GM23338 (cell line): ENCODE data around the gene GZMB. TPM values are rescaled to one million over a fixed set of nuclear protein-coding genes. Genes with fewer than 3 reads are reported as not detected.

Experiments
- ATAC-seq: fragments of 200-7000 bp; cut with Tn5 transposase; 3 replicates; pipeline ENCODE4 v1.9.1; 2020
- DNase-seq: peaks from one replicate; pipeline ENCODE4 v3.0.0-alpha.2; 2015; ENCODE audit warnings: low spot score
- H2AFZ ChIP-seq: fragments of 200-600 bp; sonication (generic); 2 replicates; pipeline ENCODE4 v1.8.0; 2016; ENCODE audit warnings: antibody characterized with exemption, mild to moderate bottlenecking, moderate library complexity
- H3F3A ChIP-seq: fragments of 200-600 bp; sonication (generic); replicated peaks from 2 replicates; pipeline ENCODE4 v1.8.0; 2017; ENCODE audit warnings: antibody characterized with exemption, mixed run types, low read depth
- H3K27ac ChIP-seq: fragments of 200-600 bp; sonication (generic); 2 replicates; pipeline ENCODE4 v1.6.1; 2016; ENCODE audit warnings: low read depth
- H3K27me3 ChIP-seq: fragments of 200-600 bp; sonication (generic); 2 replicates; pipeline ENCODE4 v1.8.0; 2016; ENCODE audit warnings: mild to moderate bottlenecking, mixed run types, moderate library complexity; ENCODE audit not compliant: insufficient read depth
- H3K36me3 ChIP-seq: fragments of 200-600 bp; sonication (generic); 2 replicates; pipeline ENCODE4 v1.8.0; 2016; ENCODE audit warnings: mild to moderate bottlenecking; ENCODE audit not compliant: insufficient read depth
- H3K4me1 ChIP-seq: fragments of 200-600 bp; sonication (generic); 2 replicates; pipeline ENCODE4 v1.8.0; 2016; ENCODE audit warnings: mild to moderate bottlenecking, moderate library complexity; ENCODE audit not compliant: insufficient read depth
- H3K4me2 ChIP-seq: fragments of 200-600 bp; sonication (generic); 2 replicates; pipeline ENCODE4 v1.7.1; 2017; ENCODE audit warnings: mixed run types
- H3K4me3 ChIP-seq: fragments of 200-600 bp; sonication (generic); 2 replicates; pipeline ENCODE4 v1.6.1; 2016; ENCODE audit warnings: mixed run types
- H3K79me2 ChIP-seq: fragments of 200-600 bp; sonication (generic); replicated peaks from 2 replicates; pipeline ENCODE4 v1.8.0; 2017; ENCODE audit warnings: mild to moderate bottlenecking; ENCODE audit not compliant: insufficient read depth
- H3K9me2 ChIP-seq: fragments of 200-600 bp; sonication (generic); 2 replicates; pipeline ENCODE4 v1.8.0; 2017; ENCODE audit not compliant: insufficient read depth
- H4K20me1 ChIP-seq: fragments of 200-600 bp; sonication (generic); replicated peaks from 2 replicates; pipeline ENCODE4 v1.8.0; 2017; ENCODE audit warnings: mild to moderate bottlenecking; ENCODE audit not compliant: insufficient read depth
- H3K27ac Mint-ChIP-seq: 2 replicates; pipeline ENCODE4 v1.8.0; 2020; ENCODE audit warnings: inconsistent platforms, mild to moderate bottlenecking, moderate library complexity, mixed read lengths
- H3K27me3 Mint-ChIP-seq: 3 replicates; pipeline ENCODE4 v1.8.0; 2022; ENCODE audit warnings: low read depth, mild to moderate bottlenecking, moderate library complexity, mixed read lengths, inconsistent platforms; ENCODE audit not compliant: insufficient read depth, poor library complexity
- H3K36me3 Mint-ChIP-seq: 3 replicates; pipeline ENCODE4 v1.8.0; 2021; ENCODE audit warnings: low read depth, mild to moderate bottlenecking, inconsistent platforms, moderate library complexity, mixed read lengths
- H3K4me1 Mint-ChIP-seq: 3 replicates; pipeline ENCODE4 v1.8.0; 2020; ENCODE audit warnings: mild to moderate bottlenecking, inconsistent platforms, mixed read lengths
- H3K4me3 Mint-ChIP-seq: 3 replicates; pipeline ENCODE4 v1.8.0; 2021; ENCODE audit warnings: moderate library complexity, mild to moderate bottlenecking, inconsistent platforms, mixed read lengths
- H3K9me3 Mint-ChIP-seq: 3 replicates; pipeline ENCODE4 v1.8.0; 2020; ENCODE audit warnings: moderate library complexity, mild to moderate bottlenecking, inconsistent platforms, mixed read lengths
- EZH2 ChIP-seq: fragments of 200-600 bp; sonication (generic); IDR thresholded peaks from one replicate; pipeline ENCODE4 v1.8.0; 2017; ENCODE audit warnings: antibody characterized with exemption, mild to moderate bottlenecking, low read depth; ENCODE audit not compliant: unreplicated experiment
- NANOG ChIP-seq: IDR thresholded peaks from 2 replicates; pipeline ENCODE4 v1.6.1; 2016; ENCODE audit warnings: antibody characterized with exemption, borderline replicate concordance
- ZNF331 ChIP-seq: fragments of 250-450 bp; sonication (Bioruptor Pico); IDR thresholded peaks from 2 replicates; pipeline ENCODE4 v1.5.0; 2020; ENCODE audit warnings: low read depth, mild to moderate bottlenecking, moderate library complexity
- polyA plus RNA-seq: library from polyadenylated mRNA; unstranded; fragments of >200 nt; fragmentation: Nextera tagmentation; extraction: Ambion mirVana; gene quantifications from 2 replicates; pipeline ENCODE4 v1.2.1, GENCODE V29; 2016
- total RNA-seq: library from RNA; depleted of rRNA; stranded (reverse); fragments of >200 nt; shearing (Covaris generic); gene quantifications from 2 replicates; pipeline ENCODE4 v1.2.3, GENCODE V29; 2014
- TF ChIP-seq, protein P1 (sequence below), 2 experiments: fragments of 200-600 bp in 1 of 2; sonication (generic) in 1 of 2; conservative IDR thresholded peaks; 2 replicates each; pipeline versions ENCODE4 v1.5.1 to v1.6.1; 2016 to 2017; ENCODE audit warnings: antibody characterized with exemption in 2 of 2, low read depth in 2 of 2, mild to moderate bottlenecking in 2 of 2, moderate library complexity in 1 of 2
- TF ChIP-seq, protein P2 (sequence below): IDR thresholded peaks from 2 replicates; pipeline ENCODE4 v1.6.1; 2016; ENCODE audit warnings: antibody characterized with exemption

Gene GZMB
- total and polyA plus RNA-seq, 2 experiments from 2014 or later: not detected

DNA sequence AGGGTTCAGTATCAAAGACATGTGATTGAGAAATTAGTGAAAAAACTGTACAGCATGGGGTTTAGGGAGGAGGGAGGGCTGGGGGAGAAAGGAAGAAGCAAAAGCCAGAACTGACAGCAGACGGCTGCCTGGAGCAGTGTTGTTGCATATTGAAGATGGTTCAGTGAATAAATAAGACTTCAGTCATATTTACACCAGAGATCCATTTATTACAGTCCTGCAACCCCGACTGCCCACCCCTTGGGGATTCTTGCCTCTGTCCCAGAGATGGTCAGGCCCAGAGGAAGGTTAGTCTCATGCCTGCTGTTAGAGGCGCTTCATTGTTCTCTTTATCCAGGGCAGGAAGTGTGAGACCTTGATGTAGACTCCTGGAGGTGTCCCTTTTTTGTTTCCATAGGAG is 27.7 kb downstream of the GZMB start:
- no peaks in the 10 kb centered on the region for H3F3A ChIP-seq
- peaks cover 2% of the 10 kb centered on the region; the same call in 2 of the 3 replicates for H3K4me1 Mint-ChIP-seq
- TF ChIP-seq NANOG: no peak
- TF ChIP-seq, protein P1, sequence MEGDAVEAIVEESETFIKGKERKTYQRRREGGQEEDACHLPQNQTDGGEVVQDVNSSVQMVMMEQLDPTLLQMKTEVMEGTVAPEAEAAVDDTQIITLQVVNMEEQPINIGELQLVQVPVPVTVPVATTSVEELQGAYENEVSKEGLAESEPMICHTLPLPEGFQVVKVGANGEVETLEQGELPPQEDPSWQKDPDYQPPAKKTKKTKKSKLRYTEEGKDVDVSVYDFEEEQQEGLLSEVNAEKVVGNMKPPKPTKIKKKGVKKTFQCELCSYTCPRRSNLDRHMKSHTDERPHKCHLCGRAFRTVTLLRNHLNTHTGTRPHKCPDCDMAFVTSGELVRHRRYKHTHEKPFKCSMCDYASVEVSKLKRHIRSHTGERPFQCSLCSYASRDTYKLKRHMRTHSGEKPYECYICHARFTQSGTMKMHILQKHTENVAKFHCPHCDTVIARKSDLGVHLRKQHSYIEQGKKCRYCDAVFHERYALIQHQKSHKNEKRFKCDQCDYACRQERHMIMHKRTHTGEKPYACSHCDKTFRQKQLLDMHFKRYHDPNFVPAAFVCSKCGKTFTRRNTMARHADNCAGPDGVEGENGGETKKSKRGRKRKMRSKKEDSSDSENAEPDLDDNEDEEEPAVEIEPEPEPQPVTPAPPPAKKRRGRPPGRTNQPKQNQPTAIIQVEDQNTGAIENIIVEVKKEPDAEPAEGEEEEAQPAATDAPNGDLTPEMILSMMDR (conservative IDR thresholded peaks at IDR 0.05; ENCODE audit: low read depth in 2 of 2): no peak
- no peak for TF ChIP-seq ZNF331 (CRISPR knock-in tag)
- no peak for TF ChIP-seq EZH2
- TF ChIP-seq, protein P2, sequence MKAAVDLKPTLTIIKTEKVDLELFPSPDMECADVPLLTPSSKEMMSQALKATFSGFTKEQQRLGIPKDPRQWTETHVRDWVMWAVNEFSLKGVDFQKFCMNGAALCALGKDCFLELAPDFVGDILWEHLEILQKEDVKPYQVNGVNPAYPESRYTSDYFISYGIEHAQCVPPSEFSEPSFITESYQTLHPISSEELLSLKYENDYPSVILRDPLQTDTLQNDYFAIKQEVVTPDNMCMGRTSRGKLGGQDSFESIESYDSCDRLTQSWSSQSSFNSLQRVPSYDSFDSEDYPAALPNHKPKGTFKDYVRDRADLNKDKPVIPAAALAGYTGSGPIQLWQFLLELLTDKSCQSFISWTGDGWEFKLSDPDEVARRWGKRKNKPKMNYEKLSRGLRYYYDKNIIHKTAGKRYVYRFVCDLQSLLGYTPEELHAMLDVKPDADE: no peak
- no peaks in the 10 kb centered on the region for H3K36me3 ChIP-seq
- H3K79me2 ChIP-seq: no peaks in the 10 kb centered on the region
- no peak overlapping the region for H2AFZ ChIP-seq
- H3K4me3 ChIP-seq: no peak overlapping the region
- H3K27me3 Mint-ChIP-seq: peaks cover 7% of the 10 kb centered on the region
- no peaks in the 10 kb centered on the region for H3K27me3 ChIP-seq
- no peak overlapping the region for H3K27ac Mint-ChIP-seq
- H3K4me2 ChIP-seq: no peak overlapping the region
- H3K27ac ChIP-seq: no peak overlapping the region
- no peaks in the 10 kb centered on the region; the same call in 1 of the 3 replicates for H3K9me3 Mint-ChIP-seq
- no peaks in the 10 kb centered on the region for H3K36me3 Mint-ChIP-seq
- DNase-seq (no peak), ATAC-seq (no peak)
- H3K4me3 Mint-ChIP-seq: no peak overlapping the region
- H3K9me2 ChIP-seq: peaks cover 5% of the 10 kb centered on the region; the same call in 1 of the 2 replicates
- H4K20me1 ChIP-seq: no peaks in the 10 kb centered on the region
- H3K4me1 ChIP-seq: no peaks in the 10 kb centered on the region

DNA sequence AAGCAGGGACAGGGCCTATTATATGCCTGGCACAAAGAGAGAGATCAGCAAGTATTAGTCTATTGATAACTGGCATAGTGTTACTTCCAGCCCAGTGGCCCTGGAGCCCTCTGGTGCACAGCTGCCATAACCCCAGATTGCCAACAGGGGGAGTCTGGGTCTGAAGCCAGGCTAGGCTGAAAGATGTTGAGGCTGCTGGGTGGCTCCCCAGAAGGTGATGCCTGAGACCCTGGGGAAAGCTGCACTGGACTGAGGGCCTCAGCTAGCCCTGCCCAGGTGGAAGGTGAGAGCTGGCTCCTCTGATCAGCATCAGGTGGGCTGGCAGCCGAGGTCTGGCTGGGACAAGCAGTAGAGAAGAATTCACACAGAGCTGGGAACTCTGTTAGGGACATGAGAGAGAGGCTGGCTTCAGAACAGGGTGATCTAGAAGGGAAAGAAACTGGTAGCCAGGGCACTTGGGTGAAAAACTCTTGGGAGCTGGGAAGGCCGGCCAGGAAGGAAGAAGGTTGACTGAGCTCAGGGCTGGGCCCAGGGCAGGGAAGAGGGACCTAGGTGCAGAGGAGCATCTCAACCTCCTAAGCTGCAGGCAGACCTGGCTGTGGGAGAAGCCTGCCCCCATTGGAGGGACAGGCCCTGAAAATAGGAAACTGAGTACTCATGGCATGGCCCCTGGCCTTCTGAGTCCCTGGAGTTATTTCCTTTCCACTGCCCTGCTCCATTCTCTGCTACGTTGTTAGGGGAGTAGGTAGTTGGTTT is 28.4 kb downstream of the GZMB start:
- H4K20me1 ChIP-seq: no peaks in the 10 kb centered on the region
- H3K4me2 ChIP-seq: no peak overlapping the region
- no peaks in the 10 kb centered on the region for H3K79me2 ChIP-seq
- no peak overlapping the region for H3K4me3 ChIP-seq
- H3K27me3 ChIP-seq: no peaks in the 10 kb centered on the region
- TF ChIP-seq, protein P1 (conservative IDR thresholded peaks at IDR 0.05; ENCODE audit: low read depth in 2 of 2): peak; percentile 75 to 77
- TF ChIP-seq EZH2: no peak
- no peaks in the 10 kb centered on the region for H3K4me1 ChIP-seq
- peak; percentile 78 for DNase-seq
- Mint-ChIP-seq H3K27me3 (peaks cover 10% of the 10 kb centered on the region), H3K4me1 (peaks cover 2% of the 10 kb centered on the region; the same call in 2 of the 3 replicates), H3K27ac (no peak overlapping the region), H3K9me3 (no peaks in the 10 kb centered on the region; the same call in 1 of the 3 replicates), H3K36me3 (no peaks in the 10 kb centered on the region), H3K4me3 (no peak overlapping the region)
- peaks cover 5% of the 10 kb centered on the region; the same call in 1 of the 2 replicates for H3K9me2 ChIP-seq
- H2AFZ ChIP-seq: peak overlapping the region; percentile 52; the same call in 1 of the 2 replicates
- H3K36me3 ChIP-seq: no peaks in the 10 kb centered on the region
- peak; percentile 98 for ATAC-seq
- no peak overlapping the region for H3K27ac ChIP-seq
- no peaks in the 10 kb centered on the region for H3F3A ChIP-seq
